CD4-positive, alpha-beta T cell (primary cell): ENCODE measurements around the gene MOBP. TPM values are rescaled to one million over a fixed set of nuclear protein-coding genes. Genes with fewer than 3 reads are reported as not detected.

ENCODE experiments used
- ATAC-seq: fragments of 200-7000 bp; cut with Tn5 transposase; one replicate; pipeline ENCODE4 v1.10.0; 2022; ENCODE audit warnings: mild to moderate bottlenecking; ENCODE audit not compliant: poor library complexity
- CTCF ChIA-PET: fragments of 350-600 bp; sonication (Branson Sonifier 250); formaldehyde crosslinking; loops from one replicate; lab custom pipeline; 2021; ENCODE audit warnings: antibody characterized with exemption, inconsistent platforms; lab: Charles Lee
- POLR2A ChIA-PET: fragments of 350-600 bp; sonication (Branson Sonifier 250); formaldehyde crosslinking; loops from one replicate; lab custom pipeline; 2021; ENCODE audit warnings: antibody characterized with exemption, inconsistent platforms; lab: Charles Lee
- DNase-seq, 14 experiments: peaks; one replicate each; pipeline ENCODE4 v3.0.0-alpha.2; 2013 to 2020; ENCODE audit warnings: mixed read lengths in 2 of 14
- H3K27ac ChIP-seq, 2 donors: one replicate each; pipeline versions ENCODE4 v1.5.1 to v1.7.0; 2013; ENCODE audit warnings: low read length in 2 of 2, low read depth in 1 of 2, mild to moderate bottlenecking in 1 of 2
- H3K27me3 ChIP-seq, 2 experiments: 1 replicate in 1 of 2; 2 replicates in 1 of 2; pipeline versions ENCODE4 v1.6.1 to v1.7.0; 2013; ENCODE audit warnings: low read length in 2 of 2, control low read depth in 1 of 2, mild to moderate bottlenecking in 1 of 2, moderate library complexity in 1 of 2; ENCODE audit not compliant: insufficient read depth in 2 of 2, control insufficient read depth in 1 of 2
- H3K36me3 ChIP-seq: one replicate; pipeline ENCODE4 v1.6.1; 2013; ENCODE audit warnings: low read length, control low read depth; ENCODE audit not compliant: insufficient read depth
- H3K4me1 ChIP-seq: one replicate; pipeline ENCODE4 v1.6.1; 2013; ENCODE audit warnings: low read length, control low read depth; ENCODE audit not compliant: insufficient read depth
- H3K4me3 ChIP-seq: one replicate; pipeline ENCODE4 v1.5.1; 2013; ENCODE audit warnings: mild to moderate bottlenecking, low read length, moderate library complexity
- H3K9me3 ChIP-seq, 2 experiments: 1 replicate in 1 of 2; 2 replicates in 1 of 2; pipeline versions ENCODE4 v1.6.1 to v1.7.0; 2013; ENCODE audit warnings: low read length in 2 of 2, mild to moderate bottlenecking in 2 of 2, control low read depth in 1 of 2, moderate library complexity in 1 of 2; ENCODE audit not compliant: control insufficient read depth in 1 of 2, insufficient read depth in 1 of 2
- H3K27ac Mint-ChIP-seq: one replicate; pipeline ENCODE4 v1.8.0; 2020; ENCODE audit warnings: mixed read lengths
- H3K27me3 Mint-ChIP-seq: one replicate; pipeline ENCODE4 v1.8.0; 2021; ENCODE audit warnings: mixed read lengths
- H3K36me3 Mint-ChIP-seq: one replicate; pipeline ENCODE4 v1.8.0; 2021; ENCODE audit warnings: low read depth, mixed read lengths
- H3K4me1 Mint-ChIP-seq: one replicate; pipeline ENCODE4 v1.8.0; 2021; ENCODE audit warnings: low read depth, mixed read lengths
- H3K4me3 Mint-ChIP-seq: one replicate; pipeline ENCODE4 v1.8.0; 2020; ENCODE audit warnings: mild to moderate bottlenecking, mixed read lengths
- H3K9me3 Mint-ChIP-seq: one replicate; pipeline ENCODE4 v1.8.0; 2020; ENCODE audit warnings: mixed read lengths
- CTCF ChIP-seq: fragments of 200-600 bp; IDR thresholded peaks from one replicate; pipeline ENCODE4 v1.8.0; 2022; ENCODE audit warnings: antibody characterized with exemption, mild to moderate bottlenecking
- intact Hi-C, 2 experiments: fragments of 100-400 bp; cut with DNase I in 1 of 2; cut with micrococcal nuclease in 1 of 2; formaldehyde crosslinking; loops; one replicate each; pipeline versions ENCODE4 v1.15.1 to v1.9.0; 2023 to 2025; cut with DNase I, micrococcal nuclease
- total RNA-seq, 174 experiments: library from RNA in 2 of 174; stranded (reverse) in 2 of 174; gene quantifications; one replicate each; pipeline ENCODE4 v1.2.3 and lab custom pipeline; 2021 to 2026

Gene MOBP
- total RNA-seq, 2 experiments from 2014 or later = not detected

DNA sequence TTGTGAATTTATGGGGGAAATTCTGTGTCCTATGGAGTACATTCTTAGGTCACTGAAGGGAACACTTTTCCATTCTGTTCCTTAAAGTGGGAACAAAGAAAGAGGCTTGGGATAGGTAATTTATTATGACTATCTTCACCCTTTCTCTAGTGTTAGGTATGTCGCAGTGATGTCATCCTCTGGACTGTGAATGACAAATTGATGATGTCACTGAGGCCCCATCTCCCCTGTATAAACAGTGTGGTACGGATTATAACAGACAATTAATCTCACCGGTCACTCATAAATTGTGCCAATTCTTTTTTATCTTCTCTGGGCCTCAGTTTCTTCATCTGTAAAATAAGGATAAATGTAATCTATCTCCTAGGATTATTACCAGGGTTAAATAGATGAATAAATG is 23.5 kb downstream of the MOBP start:
- intact Hi-C loops = no loop called here
- H3K27ac Mint-ChIP-seq = no peak overlapping the region
- no peak overlapping the region for H3K4me3 Mint-ChIP-seq
- peaks cover 4% of the 10 kb centered on the region for H3K9me3 Mint-ChIP-seq
- H3K4me1 Mint-ChIP-seq = no peaks in the 10 kb centered on the region
- H3K4me1 ChIP-seq = no peaks in the 10 kb centered on the region
- TF ChIP-seq CTCF = no peak
- DNase-seq (no peak), ATAC-seq (no peak)
- no peaks in the 10 kb centered on the region for H3K9me3 ChIP-seq
- H3K27me3 Mint-ChIP-seq = peaks cover 46% of the 10 kb centered on the region
- H3K4me3 ChIP-seq = no peak overlapping the region
- peaks cover 7 to 15% of the 10 kb centered on the region in 2 experiments for H3K27me3 ChIP-seq
- H3K36me3 ChIP-seq = no peaks in the 10 kb centered on the region
- H3K36me3 Mint-ChIP-seq = no peaks in the 10 kb centered on the region
- ChIA-PET CTCF (no interaction called here), POLR2A (no interaction called here)
- H3K27ac ChIP-seq = no peak overlapping the region

DNA sequence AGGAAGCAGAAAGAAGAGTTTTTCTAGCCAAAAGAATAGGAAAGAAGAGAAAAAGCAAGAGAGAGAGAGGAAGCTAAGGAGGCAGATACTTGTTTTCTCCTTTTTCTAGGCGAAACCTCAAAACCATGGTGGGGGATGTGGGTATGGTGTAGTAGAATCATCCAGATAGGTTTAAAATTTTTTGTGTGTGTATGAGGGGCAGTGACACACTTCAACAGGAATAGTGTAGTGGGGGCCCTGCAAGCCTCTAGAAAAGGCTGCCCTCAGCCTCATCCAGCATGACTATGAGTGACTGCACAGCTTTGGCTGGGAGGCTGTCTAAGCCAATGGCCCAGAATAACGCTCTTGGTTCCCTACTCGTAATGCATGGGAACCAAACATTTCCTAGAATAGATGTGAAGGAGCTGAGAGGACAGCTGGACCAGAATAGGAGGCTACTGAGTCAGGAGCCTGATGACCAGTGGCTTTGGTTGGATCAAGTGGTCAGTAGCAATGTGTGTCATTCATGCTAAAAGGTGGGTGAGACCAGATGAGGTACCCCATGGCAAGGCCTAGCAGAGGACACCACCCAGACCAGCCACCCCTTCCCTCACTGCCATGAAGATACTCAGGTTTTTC is 24.4 kb downstream of the MOBP start:
- no peak for DNase-seq
- peaks cover 4% of the 10 kb centered on the region for H3K9me3 Mint-ChIP-seq
- intact Hi-C loops = no loop called here
- H3K4me3 Mint-ChIP-seq = no peak overlapping the region
- H3K4me1 Mint-ChIP-seq = no peaks in the 10 kb centered on the region
- CTCF ChIA-PET = no interaction called here
- no peaks in the 10 kb centered on the region for H3K4me1 ChIP-seq
- H3K27me3 ChIP-seq = peaks cover 7 to 15% of the 10 kb centered on the region in 2 experiments
- no peak overlapping the region for H3K27ac ChIP-seq
- H3K4me3 ChIP-seq = no peak overlapping the region
- POLR2A ChIA-PET = no interaction called here
- no peaks in the 10 kb centered on the region for H3K36me3 Mint-ChIP-seq
- H3K27me3 Mint-ChIP-seq = peaks cover 46% of the 10 kb centered on the region
- TF ChIP-seq CTCF = no peak
- no peaks in the 10 kb centered on the region for H3K36me3 ChIP-seq
- ATAC-seq = no peak
- H3K27ac Mint-ChIP-seq = no peak overlapping the region
- no peaks in the 10 kb centered on the region for H3K9me3 ChIP-seq

GRCh38 chr3:39494781-39495180 is 27.3 kb downstream of the MOBP start:
- ChIA-PET POLR2A (no interaction called here), CTCF (interaction anchor here (0.6 kb wide), 1 partner anchor 918 kb away, joined by 3 read pairs; no protein-coding TSS in a partner anchor)
- intact Hi-C loops = loop anchor here in 1 of 2 experiments (5.0 kb wide), 1 partner anchor 47 kb away; no protein-coding TSS in a partner anchor
- no peak overlapping the region for H3K4me3 ChIP-seq
- ATAC-seq = no peak
- no peak for DNase-seq
- no peaks in the 10 kb centered on the region for H3K9me3 ChIP-seq
- TF ChIP-seq CTCF = no peak
- H3K27ac Mint-ChIP-seq = no peak overlapping the region
- H3K4me1 ChIP-seq = no peaks in the 10 kb centered on the region
- H3K4me3 Mint-ChIP-seq = no peak overlapping the region
- H3K27me3 ChIP-seq = peaks cover 11 to 29% of the 10 kb centered on the region in 2 experiments
- H3K27me3 Mint-ChIP-seq = peaks cover 44% of the 10 kb centered on the region
- no peaks in the 10 kb centered on the region for H3K36me3 Mint-ChIP-seq
- no peak overlapping the region for H3K27ac ChIP-seq
- no peaks in the 10 kb centered on the region for H3K36me3 ChIP-seq
- no peaks in the 10 kb centered on the region for H3K4me1 Mint-ChIP-seq
- no peaks in the 10 kb centered on the region for H3K9me3 Mint-ChIP-seq
